ENCODE measurements around the gene ATG16L2.
"Not testable (repeated sequence)": the region's sequence is repeated elsewhere in the genome, so short reads cannot be mapped to it uniquely, and the experiment has no call there.

ATG16L2 gene

GRCh38 chr11:72824811-72825505 is 10.7 kb downstream of the ATG16L2 start:
- TF ChIP-seq CTCF (IDR thresholded peaks at IDR 0.05; ENCODE audit: low read depth, low read length, missing control alignments), result no peak
- in situ Hi-C loops (cut with HindIII; ENCODE audit: low sequenced_read_pairs), result no loop called here
- no peak for DNase-seq (ENCODE audit: low read depth)
- no peak overlapping the region for H3K4me3 ChIP-seq (ENCODE audit: low read depth, low read length)

GRCh38 chr11:72825661-72826060 is 11.4 kb downstream of the ATG16L2 start:
- no peak overlapping the region for H3K4me3 ChIP-seq (ENCODE audit: low read depth, low read length)
- in situ Hi-C loops (cut with HindIII; ENCODE audit: low sequenced_read_pairs), result no loop called here
- TF ChIP-seq CTCF (IDR thresholded peaks at IDR 0.05; ENCODE audit: low read depth, low read length, missing control alignments), result no peak
- DNase-seq (ENCODE audit: low read depth), result no peak

GRCh38 chr11:72826191-72826941 is 12.2 kb downstream of the ATG16L2 start:
- no peak overlapping the region for H3K4me3 ChIP-seq (ENCODE audit: low read depth, low read length)
- no peak for DNase-seq (ENCODE audit: low read depth)
- in situ Hi-C loops (cut with HindIII; ENCODE audit: low sequenced_read_pairs), result no loop called here
- no peak for TF ChIP-seq CTCF (IDR thresholded peaks at IDR 0.05; ENCODE audit: low read depth, low read length, missing control alignments)

GRCh38 chr11:72826942-72827480 is 12.8 kb downstream of the ATG16L2 start:
- DNase-seq (ENCODE audit: low read depth), result no peak
- in situ Hi-C loops (cut with HindIII; ENCODE audit: low sequenced_read_pairs), result no loop called here
- no peak overlapping the region for H3K4me3 ChIP-seq (ENCODE audit: low read depth, low read length)
- no peak for TF ChIP-seq CTCF (IDR thresholded peaks at IDR 0.05; ENCODE audit: low read depth, low read length, missing control alignments)

GRCh38 chr11:72827656-72828055 is 13.4 kb downstream of the ATG16L2 start:
- H3K4me3 ChIP-seq (ENCODE audit: low read depth, low read length); in situ Hi-C loops (cut with HindIII; ENCODE audit: low sequenced_read_pairs); DNase-seq (ENCODE audit: low read depth): not testable (repeated sequence)

GRCh38 chr11:72828081-72828567 is 13.9 kb downstream of the ATG16L2 start:
- DNase-seq (ENCODE audit: low read depth), result no peak
- no peak overlapping the region for H3K4me3 ChIP-seq (ENCODE audit: low read depth, low read length)
- in situ Hi-C loops (cut with HindIII; ENCODE audit: low sequenced_read_pairs), result no loop called here
- TF ChIP-seq CTCF (IDR thresholded peaks at IDR 0.05; ENCODE audit: low read depth, low read length, missing control alignments), result no peak

GRCh38 chr11:72828692-72829101 is 14.5 kb downstream of the ATG16L2 start:
- no peak for TF ChIP-seq CTCF (IDR thresholded peaks at IDR 0.05; ENCODE audit: low read depth, low read length, missing control alignments)
- in situ Hi-C loops (cut with HindIII; ENCODE audit: low sequenced_read_pairs), result no loop called here
- no peak overlapping the region for H3K4me3 ChIP-seq (ENCODE audit: low read depth, low read length)
- no peak for DNase-seq (ENCODE audit: low read depth)
